GM18520 (cell line): ENCODE data around the gene CDKN2C.
"Not testable (repeated sequence)": the region's sequence is repeated elsewhere in the genome, so short reads cannot be mapped to it uniquely, and the experiment has no call there.

ENCODE experiments used
- ATAC-seq: cut with Tn5 transposase; IDR thresholded peaks from one replicate; pipeline ENCODE4 v1.9.1; 2021; ENCODE audit not compliant: unreplicated experiment

Gene CDKN2C

GRCh38 chr1:50969611-50970508, at the start of gene CDKN2C:
TSS of gene CDKN2C (plus strand) at chr1:50970245. CDS start at chr1:50970369, 124 bp downstream.
- ATAC-seq: peak; percentile 18

GRCh38 chr1:50920409-50920808, 49.6 kb upstream of the CDKN2C start:
- ATAC-seq: no peak

GRCh38 chr1:50921029-50921428, 49.0 kb upstream of the CDKN2C start:
- ATAC-seq: no peak

GRCh38 chr1:50923564-50923963, 46.5 kb upstream of the CDKN2C start:
- no peak for ATAC-seq

- no peak for ATAC-seq
Observed at GRCh38 chr1:50929376-50929958, 40.6 kb upstream of the CDKN2C start.

GRCh38 chr1:50930193-50930592, 39.9 kb upstream of the CDKN2C start:
- peak; percentile 50 for ATAC-seq

- no peak for ATAC-seq
Observed at GRCh38 chr1:50930965-50931737, 38.9 kb upstream of the CDKN2C start.

GRCh38 chr1:50932043-50932442, 38.0 kb upstream of the CDKN2C start:
- ATAC-seq: not testable (repeated sequence)

- not testable (repeated sequence) for ATAC-seq
Observed at GRCh38 chr1:50933770-50934169, 36.3 kb upstream of the CDKN2C start.

GRCh38 chr1:50934838-50935237, 35.2 kb upstream of the CDKN2C start:
- ATAC-seq: no peak

GRCh38 chr1:50935276-50935675, 34.8 kb upstream of the CDKN2C start:
- not testable (repeated sequence) for ATAC-seq

- no peak for ATAC-seq
Observed at GRCh38 chr1:50936321-50936720, 33.7 kb upstream of the CDKN2C start.

GRCh38 chr1:50940291-50940690, 29.8 kb upstream of the CDKN2C start:
- ATAC-seq: no peak

GRCh38 chr1:50942334-50942733, 27.7 kb upstream of the CDKN2C start:
- ATAC-seq: no peak

- no peak for ATAC-seq
Observed at GRCh38 chr1:50949286-50949982, 20.6 kb upstream of the CDKN2C start.

GRCh38 chr1:50950396-50950795, 19.6 kb upstream of the CDKN2C start:
- ATAC-seq: no peak

- not testable (repeated sequence) for ATAC-seq
Observed at GRCh38 chr1:50952566-50952965, 17.5 kb upstream of the CDKN2C start.

- no peak for ATAC-seq
Observed at GRCh38 chr1:50955116-50955515, 14.9 kb upstream of the CDKN2C start.

GRCh38 chr1:50959303-50959912, 10.6 kb upstream of the CDKN2C start:
- no peak for ATAC-seq
